ENCODE measurements around the gene OSGEP.

DNA sequence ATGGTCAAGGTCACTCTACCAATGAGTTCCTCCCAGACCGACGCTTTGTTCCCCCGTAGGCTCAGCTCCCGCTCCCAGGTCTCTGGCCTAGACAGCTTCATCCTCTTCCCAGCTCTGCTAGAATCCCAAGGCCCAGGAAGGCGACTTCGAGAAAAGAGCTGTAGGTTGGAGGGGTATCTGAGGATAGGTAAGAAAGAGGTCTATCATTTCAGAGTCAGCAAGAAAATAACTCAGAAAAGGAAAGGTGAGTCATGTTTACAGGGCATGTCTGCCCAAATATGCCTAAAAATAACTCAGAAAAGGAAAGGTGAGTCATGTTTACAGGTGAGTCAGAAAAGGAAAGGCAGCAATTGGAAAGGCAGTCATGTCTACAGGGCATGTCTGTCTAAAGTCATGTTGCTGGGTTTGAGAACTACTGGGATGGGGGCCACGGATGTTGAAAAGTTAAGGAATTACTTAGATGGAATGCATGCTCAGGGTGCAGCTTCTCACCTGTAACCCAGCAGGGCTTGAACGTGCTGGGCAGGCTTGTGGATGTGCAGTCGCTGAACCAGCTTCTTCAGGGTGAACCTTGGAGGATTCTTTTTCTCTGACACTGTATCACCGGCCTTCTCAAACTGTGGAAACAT, 53.5 kb downstream of the OSGEP start:
- no peak for TF ChIP-seq POLR2A (IDR thresholded peaks at IDR 0.05)
- TF ChIP-seq, protein P1, sequence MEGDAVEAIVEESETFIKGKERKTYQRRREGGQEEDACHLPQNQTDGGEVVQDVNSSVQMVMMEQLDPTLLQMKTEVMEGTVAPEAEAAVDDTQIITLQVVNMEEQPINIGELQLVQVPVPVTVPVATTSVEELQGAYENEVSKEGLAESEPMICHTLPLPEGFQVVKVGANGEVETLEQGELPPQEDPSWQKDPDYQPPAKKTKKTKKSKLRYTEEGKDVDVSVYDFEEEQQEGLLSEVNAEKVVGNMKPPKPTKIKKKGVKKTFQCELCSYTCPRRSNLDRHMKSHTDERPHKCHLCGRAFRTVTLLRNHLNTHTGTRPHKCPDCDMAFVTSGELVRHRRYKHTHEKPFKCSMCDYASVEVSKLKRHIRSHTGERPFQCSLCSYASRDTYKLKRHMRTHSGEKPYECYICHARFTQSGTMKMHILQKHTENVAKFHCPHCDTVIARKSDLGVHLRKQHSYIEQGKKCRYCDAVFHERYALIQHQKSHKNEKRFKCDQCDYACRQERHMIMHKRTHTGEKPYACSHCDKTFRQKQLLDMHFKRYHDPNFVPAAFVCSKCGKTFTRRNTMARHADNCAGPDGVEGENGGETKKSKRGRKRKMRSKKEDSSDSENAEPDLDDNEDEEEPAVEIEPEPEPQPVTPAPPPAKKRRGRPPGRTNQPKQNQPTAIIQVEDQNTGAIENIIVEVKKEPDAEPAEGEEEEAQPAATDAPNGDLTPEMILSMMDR (IDR thresholded peaks at IDR 0.05), result no peak

Measured in body of pancreas (tissue), 4 donors.